Lung (tissue), 12 donors: ENCODE data around the gene SPTB. TPM values are rescaled to one million over a fixed set of nuclear protein-coding genes. Genes with fewer than 3 reads are reported as not detected.

Experiments
- ATAC-seq: fragments of 200-7000 bp; cut with Tn5 transposase; one replicate; pipeline ENCODE4 v1.9.1; 2020; ENCODE audit warnings: moderate number of reproducible peaks; ENCODE audit not compliant: insufficient read depth, low FRiP score
- DNase-seq, 3 donors: peaks; one replicate each; pipeline ENCODE4 v3.0.0-alpha.2; 2013 to 2017
- H3K27ac ChIP-seq, 2 donors: one replicate each; pipeline ENCODE4 v1.5.1; 2013; ENCODE audit warnings: mild to moderate bottlenecking in 2 of 2, moderate library complexity in 2 of 2, control low read depth in 1 of 2, inconsistent platforms in 1 of 2, low read depth in 1 of 2, low read length in 1 of 2
- H3K27me3 ChIP-seq, 3 donors: one replicate each; pipeline ENCODE4 v1.5.1; 2013; ENCODE audit warnings: low read length in 2 of 3; ENCODE audit not compliant: control insufficient read depth in 3 of 3, insufficient read depth in 3 of 3
- H3K36me3 ChIP-seq, 4 donors: one replicate each; pipeline ENCODE4 v1.5.1; 2013; ENCODE audit warnings: low read length in 4 of 4, mild to moderate bottlenecking in 1 of 4, moderate library complexity in 1 of 4; ENCODE audit not compliant: control insufficient read depth in 4 of 4, insufficient read depth in 4 of 4
- H3K4me1 ChIP-seq, 5 donors: one replicate each; pipeline ENCODE4 v1.5.1; 2013; ENCODE audit warnings: low read length in 5 of 5, mild to moderate bottlenecking in 2 of 5, moderate library complexity in 1 of 5; ENCODE audit not compliant: control insufficient read depth in 5 of 5, insufficient read depth in 5 of 5
- H3K4me3 ChIP-seq: one replicate; pipeline ENCODE4 v1.5.1; 2013; ENCODE audit warnings: mild to moderate bottlenecking, control low read depth, moderate library complexity
- H3K9ac ChIP-seq, 2 donors: one replicate each; pipeline ENCODE4 v1.5.1; 2013; ENCODE audit warnings: low read length in 2 of 2, control low read depth in 1 of 2; ENCODE audit not compliant: insufficient read depth in 1 of 2
- H3K9me3 ChIP-seq, 4 donors: one replicate each; pipeline ENCODE4 v1.5.1; 2013; ENCODE audit warnings: low read length in 3 of 4, mild to moderate bottlenecking in 1 of 4, moderate library complexity in 1 of 4; ENCODE audit not compliant: control insufficient read depth in 4 of 4, insufficient read depth in 3 of 4
- WGBS, 2 donors: extraction: QIAGEN DNeasy Blood & Tissue Kit; methylation state at CpG; one replicate each; pipeline ENCODE4 v1.1.7; 2013; 5-methylcytosine and 5-hydroxymethylcytosine counted together
- polyA plus RNA-seq, 2 donors: library from polyadenylated mRNA; stranded (reverse); fragments of 200-250 nt; gene quantifications; one replicate each; pipeline ENCODE4 v1.2.1, GENCODE V29; 2013
- total RNA-seq, 2 donors: library from RNA; depleted of rRNA in 1 of 2; stranded (reverse); fragments of >200 nt in 1 of 2; gene quantifications; one replicate each; pipeline ENCODE4 v1.2.1, GENCODE V29; 2014 to 2021
- TF ChIP-seq, protein P1 (sequence below): IDR thresholded peaks from 2 replicates; pipeline ENCODE4 v1.5.1; 2012; ENCODE audit warnings: mild to moderate bottlenecking; ENCODE audit errors: control extremely low read depth, extremely low read depth
- donor health status: control.
- donor health status: control.
- donor health status: Bipolar disorder and iron deficiency.
- donor health status: healthy.
- donor health status: DM: yes; HTN: yes; CAD: no.

SPTB gene
- total and polyA plus RNA-seq, 4 donors: 1.2 to 11.5 (median 2.1) TPM

GRCh38 chr14:64772397-64772950, 107.2 kb downstream of the SPTB start:
- Histone ChIP-seq H3K9ac (no peak overlapping the region), H3K27me3 (no peaks in the 10 kb centered on the region), H3K36me3 (peaks cover 0 to 3% (median 0%) of the 10 kb centered on the region in 4 donors), H3K4me1 (peaks cover 0 to 3% (median 0%) of the 10 kb centered on the region in 5 donors), H3K9me3 (no peaks in the 10 kb centered on the region), H3K4me3 (no peak overlapping the region), H3K27ac (no peak overlapping the region)
- no peak for ATAC-seq
- TF ChIP-seq, protein P1, sequence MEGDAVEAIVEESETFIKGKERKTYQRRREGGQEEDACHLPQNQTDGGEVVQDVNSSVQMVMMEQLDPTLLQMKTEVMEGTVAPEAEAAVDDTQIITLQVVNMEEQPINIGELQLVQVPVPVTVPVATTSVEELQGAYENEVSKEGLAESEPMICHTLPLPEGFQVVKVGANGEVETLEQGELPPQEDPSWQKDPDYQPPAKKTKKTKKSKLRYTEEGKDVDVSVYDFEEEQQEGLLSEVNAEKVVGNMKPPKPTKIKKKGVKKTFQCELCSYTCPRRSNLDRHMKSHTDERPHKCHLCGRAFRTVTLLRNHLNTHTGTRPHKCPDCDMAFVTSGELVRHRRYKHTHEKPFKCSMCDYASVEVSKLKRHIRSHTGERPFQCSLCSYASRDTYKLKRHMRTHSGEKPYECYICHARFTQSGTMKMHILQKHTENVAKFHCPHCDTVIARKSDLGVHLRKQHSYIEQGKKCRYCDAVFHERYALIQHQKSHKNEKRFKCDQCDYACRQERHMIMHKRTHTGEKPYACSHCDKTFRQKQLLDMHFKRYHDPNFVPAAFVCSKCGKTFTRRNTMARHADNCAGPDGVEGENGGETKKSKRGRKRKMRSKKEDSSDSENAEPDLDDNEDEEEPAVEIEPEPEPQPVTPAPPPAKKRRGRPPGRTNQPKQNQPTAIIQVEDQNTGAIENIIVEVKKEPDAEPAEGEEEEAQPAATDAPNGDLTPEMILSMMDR: no peak
- DNase-seq: no peak
- 95 to 96% methylated on average over 36 of the region's 36 CpGs for WGBS, 2 donors

- H3K27me3 ChIP-seq: no peaks in the 10 kb centered on the region
- DNase-seq: no peak
- H3K9me3 ChIP-seq: no peaks in the 10 kb centered on the region
- TF ChIP-seq, protein P1: no peak
- no peak overlapping the region for H3K9ac ChIP-seq
- WGBS, 2 donors: 46 to 62% methylated on average over 2 of the region's 2 CpGs
- peaks cover 0 to 3% (median 0%) of the 10 kb centered on the region in 4 donors for H3K36me3 ChIP-seq
- no peak for ATAC-seq
- H3K4me3 ChIP-seq: no peak overlapping the region
- no peak overlapping the region for H3K27ac ChIP-seq
- no peaks in the 10 kb centered on the region for H3K4me1 ChIP-seq
Observed at GRCh38 chr14:64771161-64771560, 108.5 kb downstream of the SPTB start.

DNA sequence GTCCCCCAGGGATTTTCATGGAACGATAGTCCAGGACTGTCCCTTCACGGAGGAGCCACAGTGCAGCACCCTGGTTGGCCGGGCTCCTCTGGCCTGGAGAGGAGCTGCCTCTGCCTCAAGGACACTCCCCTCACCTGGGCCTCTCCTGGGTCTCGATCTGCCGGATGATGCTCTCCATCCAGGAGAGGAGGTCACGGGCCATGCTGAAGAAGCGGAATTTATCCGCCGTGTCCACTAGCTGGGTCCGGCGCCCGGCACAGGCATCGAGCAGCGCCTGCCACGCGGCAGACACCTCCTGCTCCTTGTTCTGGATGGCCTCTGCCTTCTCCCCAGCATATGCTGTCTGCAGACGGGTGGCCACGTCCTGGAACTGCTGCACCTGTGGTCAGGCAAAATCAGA, 109.0 kb downstream of the SPTB start:
- Histone ChIP-seq H3K9me3 (no peaks in the 10 kb centered on the region), H3K4me3 (no peak overlapping the region), H3K9ac (no peak overlapping the region), H3K27me3 (no peaks in the 10 kb centered on the region), H3K4me1 (no peaks in the 10 kb centered on the region), H3K27ac (no peak overlapping the region), H3K36me3 (peaks cover 0 to 3% (median 0%) of the 10 kb centered on the region in 4 donors)
- DNase-seq (no peak), ATAC-seq (no peak)
- 93 to 97% methylated on average over 18 of the region's 18 CpGs for WGBS, 2 donors
- TF ChIP-seq, protein P1: no peak
